NCI-H446 treated with DMSO at 0.1 percent for 48 hours (cell line): ENCODE measurements around the gene ABCA8.
"Not testable (repeated sequence)": the region's sequence is repeated elsewhere in the genome, so short reads cannot be mapped to it uniquely, and the experiment has no call there.

ENCODE experiments used
- DNase-seq: peaks from one replicate; lab custom pipeline; 2025; lab: John Stamatoyannopoulos, UW

ABCA8 gene, protein sequence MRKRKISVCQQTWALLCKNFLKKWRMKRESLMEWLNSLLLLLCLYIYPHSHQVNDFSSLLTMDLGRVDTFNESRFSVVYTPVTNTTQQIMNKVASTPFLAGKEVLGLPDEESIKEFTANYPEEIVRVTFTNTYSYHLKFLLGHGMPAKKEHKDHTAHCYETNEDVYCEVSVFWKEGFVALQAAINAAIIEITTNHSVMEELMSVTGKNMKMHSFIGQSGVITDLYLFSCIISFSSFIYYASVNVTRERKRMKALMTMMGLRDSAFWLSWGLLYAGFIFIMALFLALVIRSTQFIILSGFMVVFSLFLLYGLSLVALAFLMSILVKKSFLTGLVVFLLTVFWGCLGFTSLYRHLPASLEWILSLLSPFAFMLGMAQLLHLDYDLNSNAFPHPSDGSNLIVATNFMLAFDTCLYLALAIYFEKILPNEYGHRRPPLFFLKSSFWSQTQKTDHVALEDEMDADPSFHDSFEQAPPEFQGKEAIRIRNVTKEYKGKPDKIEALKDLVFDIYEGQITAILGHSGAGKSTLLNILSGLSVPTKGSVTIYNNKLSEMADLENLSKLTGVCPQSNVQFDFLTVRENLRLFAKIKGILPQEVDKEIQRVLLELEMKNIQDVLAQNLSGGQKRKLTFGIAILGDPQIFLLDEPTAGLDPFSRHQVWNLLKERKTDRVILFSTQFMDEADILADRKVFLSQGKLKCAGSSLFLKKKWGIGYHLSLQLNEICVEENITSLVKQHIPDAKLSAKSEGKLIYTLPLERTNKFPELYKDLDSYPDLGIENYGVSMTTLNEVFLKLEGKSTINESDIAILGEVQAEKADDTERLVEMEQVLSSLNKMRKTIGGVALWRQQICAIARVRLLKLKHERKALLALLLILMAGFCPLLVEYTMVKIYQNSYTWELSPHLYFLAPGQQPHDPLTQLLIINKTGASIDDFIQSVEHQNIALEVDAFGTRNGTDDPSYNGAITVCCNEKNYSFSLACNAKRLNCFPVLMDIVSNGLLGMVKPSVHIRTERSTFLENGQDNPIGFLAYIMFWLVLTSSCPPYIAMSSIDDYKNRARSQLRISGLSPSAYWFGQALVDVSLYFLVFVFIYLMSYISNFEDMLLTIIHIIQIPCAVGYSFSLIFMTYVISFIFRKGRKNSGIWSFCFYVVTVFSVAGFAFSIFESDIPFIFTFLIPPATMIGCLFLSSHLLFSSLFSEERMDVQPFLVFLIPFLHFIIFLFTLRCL (N-terminal part only)

DNA sequence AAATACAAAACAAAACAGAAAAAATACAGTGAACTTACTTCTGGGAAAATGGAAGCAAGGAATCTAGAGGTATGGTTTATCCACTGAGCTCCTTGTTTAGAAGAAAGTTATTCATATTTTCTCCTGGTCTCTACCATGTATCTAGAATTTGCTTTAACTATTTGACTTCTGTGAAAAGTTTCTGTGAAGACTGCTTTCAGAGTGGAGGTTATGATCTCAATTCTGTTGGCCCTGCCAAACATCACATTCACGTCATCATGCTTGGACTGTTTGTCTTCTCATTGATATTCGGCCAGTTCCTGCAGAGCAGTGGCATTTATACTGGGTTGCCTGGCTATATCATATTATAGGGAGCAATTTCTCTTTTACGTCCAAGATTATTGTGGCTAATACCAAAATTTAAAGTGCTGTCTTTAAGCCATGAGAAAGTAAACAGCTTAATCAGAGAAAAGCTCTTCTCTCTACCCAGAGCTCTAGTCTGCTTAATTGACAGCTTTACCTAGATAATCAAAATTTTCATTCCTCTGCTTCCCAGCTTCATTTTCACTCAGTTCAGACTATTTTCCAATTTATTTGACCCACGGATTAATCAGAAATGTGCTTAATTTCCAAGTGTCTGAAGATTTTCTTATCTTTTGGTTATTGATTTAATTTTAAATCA lies at the start of gene ABCA8:
Gene ABCA8 (minus strand): TSS at position 212 of the 661 bp plus-strand sequence. CDS start 13,358 bp downstream, outside the sequence.
- DNase-seq: peak; percentile 16

DNA sequence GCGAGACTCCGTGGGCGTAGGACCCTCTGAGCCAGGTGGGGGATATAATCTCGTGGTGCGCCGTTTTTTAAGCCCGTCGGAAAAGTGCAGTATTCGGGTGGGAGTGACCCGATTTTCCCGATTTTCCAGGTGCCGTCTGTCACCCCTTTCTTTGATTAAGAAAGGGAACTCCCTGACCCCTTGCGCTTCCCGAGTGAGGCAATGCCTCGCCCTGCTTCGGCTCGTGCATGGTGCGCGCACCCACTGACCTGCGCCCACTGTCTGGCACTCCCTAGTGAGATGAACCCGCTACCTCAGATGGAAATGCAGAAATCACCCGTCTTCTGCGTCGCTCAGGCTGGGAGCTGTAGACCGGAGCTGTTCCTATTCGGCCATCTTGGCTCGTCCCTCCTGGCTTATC lies 49.6 kb upstream of the ABCA8 start:
- not testable (repeated sequence) for DNase-seq

DNA sequence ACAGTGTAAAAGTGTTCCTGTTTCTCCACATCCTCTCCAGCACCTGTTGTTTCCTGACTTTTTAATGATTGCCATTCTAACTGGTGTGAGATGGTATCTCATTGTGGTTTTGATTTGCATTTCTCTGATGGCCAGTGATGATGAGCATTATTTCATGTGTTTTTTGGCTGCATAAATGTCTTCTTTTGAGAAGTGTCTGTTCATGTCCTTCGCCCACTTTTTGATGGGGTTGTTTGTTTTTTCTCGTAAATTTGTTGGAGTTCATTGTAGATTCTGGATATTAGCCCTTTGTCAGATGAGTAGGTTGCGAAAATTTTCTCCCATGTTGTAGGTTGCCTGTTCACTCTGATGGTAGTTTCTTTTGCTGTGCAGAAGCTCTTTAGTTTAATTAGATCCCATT lies 44.6 kb upstream of the ABCA8 start:
- DNase-seq: not testable (repeated sequence)

DNA sequence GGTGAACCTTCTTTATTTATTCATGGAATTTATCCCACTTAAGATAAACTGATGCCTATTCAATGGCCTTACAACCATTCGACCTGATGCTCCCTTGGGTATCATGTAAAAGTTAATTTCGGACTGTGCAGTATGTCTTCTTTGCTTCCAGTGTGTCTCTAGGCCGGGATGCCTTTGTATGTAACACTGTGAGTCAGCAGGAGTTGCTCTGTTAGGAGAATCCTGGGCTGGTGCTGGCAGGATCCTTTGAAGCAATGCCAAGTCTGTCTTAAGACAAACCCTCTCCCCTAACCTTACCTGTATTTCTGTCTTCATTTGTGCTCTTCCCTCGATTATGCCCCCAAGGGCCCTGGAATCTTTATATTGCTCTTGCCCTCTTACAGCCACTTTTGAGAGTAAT lies 37.9 kb upstream of the ABCA8 start:
- no peak for DNase-seq

DNA sequence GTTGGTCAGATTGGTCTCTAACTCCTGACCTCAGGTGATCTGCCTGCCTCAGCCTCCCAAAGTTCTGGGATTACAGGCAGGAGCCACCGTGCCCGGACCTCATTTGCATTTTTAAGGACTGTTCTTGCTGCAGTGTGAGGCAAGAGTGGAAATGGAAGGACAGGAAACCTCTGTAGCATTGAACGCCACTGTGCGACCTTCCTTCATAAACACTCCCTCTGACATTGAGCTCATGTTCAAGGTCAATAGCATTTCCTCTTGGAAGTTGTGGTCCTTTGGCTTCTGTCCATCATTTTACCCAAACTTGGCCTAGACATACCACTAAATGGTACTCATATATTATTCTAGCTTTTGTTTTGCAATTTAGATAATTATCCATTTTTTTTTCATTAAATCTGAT lies 32.8 kb upstream of the ABCA8 start:
- DNase-seq: no peak

DNA sequence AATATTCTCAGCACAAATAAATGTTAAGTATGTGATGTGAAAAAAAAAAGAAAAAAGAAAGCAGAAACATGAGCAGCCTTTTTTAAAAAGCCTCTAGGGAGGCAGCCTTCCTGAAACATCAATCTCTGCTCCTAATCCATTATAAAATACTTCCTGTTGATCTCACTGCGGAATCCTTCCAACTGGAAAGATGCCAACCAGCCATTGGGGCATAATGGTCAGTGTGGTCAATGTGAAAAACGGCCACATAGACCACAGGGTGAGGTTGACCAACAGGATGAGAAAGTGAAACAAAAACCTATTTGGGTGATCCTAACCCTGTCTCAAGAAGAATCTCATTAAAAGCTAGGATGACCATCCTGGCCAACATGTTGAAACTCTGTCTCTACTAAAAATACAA lies 26.1 kb upstream of the ABCA8 start:
- no peak for DNase-seq

DNA sequence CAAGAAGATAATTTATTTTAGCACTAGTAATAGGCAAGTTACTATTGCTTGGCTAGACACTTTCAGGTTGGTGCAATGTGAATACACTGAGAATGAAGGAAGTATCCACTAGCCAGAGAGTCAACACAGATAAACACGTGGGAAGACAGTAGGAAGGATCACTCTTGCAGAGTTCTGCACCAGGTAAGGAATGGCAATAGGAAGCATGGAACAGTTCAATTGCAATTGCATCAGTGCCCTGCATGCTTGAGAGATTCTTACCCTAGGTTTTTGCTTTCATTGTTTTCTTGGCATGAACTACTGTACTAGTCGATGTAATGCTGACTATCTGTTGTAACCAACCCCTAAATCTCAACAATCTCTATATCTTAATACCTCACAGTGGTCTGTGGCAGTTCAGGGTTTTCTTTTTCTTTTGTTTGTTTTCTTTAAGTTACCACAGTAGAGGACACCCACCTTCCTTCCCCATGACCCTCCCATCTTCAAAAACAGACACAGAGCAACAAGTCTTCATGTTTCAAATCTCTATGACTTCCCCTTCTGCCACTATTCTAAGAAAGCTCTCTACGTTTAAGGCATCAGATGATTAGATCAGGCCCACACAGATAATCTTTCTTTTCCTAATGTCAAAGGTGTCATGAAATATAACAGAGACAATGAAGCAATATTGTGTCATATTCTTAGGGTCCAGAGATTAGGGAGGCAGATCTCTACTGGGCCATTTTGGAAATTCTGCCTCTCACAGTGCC lies 18.1 kb upstream of the ABCA8 start:
- DNase-seq: no peak

DNA sequence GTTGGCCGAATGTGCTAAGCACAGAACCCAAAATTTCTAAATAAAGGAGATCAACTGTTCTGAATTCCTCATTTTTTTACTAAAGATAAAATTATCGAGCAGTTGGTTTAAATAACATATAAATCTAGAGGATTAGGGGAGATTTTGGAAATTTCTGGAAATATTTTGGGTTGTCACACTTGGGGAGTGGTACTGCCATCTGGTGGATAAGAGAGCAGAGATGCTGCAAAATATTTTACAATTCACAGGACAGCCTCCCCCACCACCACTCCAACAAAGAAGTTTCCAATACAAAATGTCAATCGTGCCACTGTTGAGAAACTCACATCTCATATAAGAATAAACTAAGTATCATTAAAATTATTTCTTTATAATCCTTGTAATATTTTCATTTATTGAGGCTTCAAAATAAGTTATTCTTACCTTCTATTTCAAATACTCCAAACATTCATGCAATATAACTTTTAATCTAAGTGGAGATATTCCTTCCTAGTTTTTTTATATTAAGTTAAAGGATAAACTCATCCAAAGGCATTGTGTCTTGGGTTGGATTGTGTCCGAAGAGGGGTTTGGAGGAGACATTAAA lies 17.0 kb upstream of the ABCA8 start:
- no peak for DNase-seq

DNA sequence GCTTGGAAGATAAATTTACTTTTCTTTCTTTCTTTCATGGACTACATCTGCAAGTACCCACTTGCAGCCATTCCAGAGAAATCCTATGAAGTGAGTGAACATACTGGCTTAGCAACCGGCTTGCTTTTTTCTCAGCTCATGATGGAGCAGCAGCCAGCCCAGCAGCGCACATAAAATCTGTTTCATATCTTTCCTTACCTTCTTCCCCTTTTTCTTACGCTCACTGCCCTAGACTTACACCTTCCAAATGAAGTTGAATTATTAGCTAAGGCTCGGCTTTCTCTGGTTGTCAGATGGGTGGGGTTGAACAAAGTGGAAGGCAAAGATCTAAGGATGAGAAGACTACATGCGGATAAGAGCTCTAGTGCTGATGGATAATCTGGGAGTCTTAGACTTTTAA lies 13.9 kb upstream of the ABCA8 start:
- no peak for DNase-seq

DNA sequence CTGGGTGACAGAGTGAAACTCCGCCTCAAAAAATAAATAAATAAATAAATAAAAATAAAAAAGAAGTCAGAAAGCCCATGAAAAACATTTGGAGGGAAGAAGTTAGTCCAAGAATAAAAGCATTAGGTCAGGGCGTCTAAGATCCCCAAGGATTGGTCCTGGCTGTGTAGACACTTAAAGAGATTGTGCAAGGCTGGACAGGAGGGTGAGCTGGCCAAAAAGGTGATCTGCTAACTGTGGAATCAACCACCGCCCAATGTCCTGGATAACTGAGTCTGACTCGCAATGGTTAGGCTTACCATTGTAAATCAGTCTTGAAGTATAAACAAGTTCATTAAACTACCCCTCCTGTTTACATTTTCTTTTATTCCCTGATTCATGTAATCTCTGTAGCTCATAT lies 8.8 kb upstream of the ABCA8 start:
- no peak for DNase-seq

DNA sequence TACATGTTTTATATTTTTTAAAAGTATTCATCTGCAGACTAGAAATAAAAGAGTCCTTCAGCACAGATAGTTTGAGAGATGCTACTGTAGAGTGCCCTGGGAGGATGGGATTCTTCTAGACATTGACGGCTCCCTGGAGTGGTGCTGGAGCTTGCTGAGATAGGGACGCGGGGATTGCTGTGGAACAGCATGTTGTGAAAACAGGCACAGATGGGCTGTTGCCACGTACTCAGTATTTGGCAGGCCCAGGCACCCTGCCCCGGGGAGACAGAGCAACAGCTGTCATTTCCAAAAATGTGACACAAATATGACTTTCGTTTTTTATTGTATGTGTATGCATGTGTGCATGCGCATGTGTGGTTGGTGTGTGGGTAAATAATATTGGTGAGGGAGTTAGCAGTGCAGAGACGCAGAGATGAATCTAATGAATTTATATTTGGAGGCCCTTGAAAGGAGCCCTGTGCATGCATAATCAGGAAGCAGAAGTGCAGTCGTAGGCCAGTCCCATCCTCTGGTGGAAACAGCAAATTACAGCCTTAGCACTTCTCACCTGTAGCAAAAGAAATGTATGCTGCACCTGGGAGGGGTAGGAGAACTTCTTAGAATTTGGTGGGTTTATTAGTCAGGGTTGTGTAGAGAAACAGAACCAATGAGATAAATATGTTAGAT lies 6.2 kb upstream of the ABCA8 start:
- peak; percentile 77 for DNase-seq

DNA sequence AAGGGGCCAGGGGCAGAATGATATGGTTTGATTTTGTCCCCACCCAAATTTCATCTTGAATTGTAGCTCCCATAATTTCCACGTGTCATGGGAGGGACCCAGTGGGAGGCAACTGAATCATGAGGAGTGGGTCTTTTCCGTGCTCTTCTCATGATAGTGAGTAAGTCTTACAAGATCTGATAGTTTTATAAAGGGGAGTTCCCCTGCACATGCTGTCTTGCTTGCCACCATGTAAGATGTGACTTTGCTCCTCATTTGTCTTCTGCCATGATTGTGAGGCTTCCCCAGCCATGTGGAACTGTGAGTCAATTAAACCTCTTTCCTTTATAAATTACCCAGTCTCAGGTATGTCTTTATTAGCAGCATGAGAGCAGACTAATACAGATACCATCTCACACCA lies 3.9 kb upstream of the ABCA8 start:
- not testable (repeated sequence) for DNase-seq

DNA sequence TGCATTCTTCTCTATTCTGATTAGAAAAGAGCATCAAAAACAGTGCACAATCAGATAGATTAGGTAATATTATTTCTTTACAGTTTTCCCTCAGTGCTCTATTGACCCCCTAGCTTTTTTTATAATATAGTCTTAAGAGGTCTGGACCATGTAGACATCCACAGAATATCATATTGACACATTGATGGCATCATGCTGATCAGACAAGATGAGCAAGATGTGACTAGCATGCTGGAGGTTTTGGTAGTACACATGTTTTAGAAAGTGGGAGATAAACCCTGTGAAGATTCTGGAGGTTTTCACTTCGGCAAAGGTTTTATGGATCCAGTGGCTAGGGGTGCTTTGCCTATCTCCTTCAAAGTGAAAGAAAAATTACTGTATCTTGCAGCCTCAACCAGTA lies 2.8 kb upstream of the ABCA8 start:
- DNase-seq: no peak

DNA sequence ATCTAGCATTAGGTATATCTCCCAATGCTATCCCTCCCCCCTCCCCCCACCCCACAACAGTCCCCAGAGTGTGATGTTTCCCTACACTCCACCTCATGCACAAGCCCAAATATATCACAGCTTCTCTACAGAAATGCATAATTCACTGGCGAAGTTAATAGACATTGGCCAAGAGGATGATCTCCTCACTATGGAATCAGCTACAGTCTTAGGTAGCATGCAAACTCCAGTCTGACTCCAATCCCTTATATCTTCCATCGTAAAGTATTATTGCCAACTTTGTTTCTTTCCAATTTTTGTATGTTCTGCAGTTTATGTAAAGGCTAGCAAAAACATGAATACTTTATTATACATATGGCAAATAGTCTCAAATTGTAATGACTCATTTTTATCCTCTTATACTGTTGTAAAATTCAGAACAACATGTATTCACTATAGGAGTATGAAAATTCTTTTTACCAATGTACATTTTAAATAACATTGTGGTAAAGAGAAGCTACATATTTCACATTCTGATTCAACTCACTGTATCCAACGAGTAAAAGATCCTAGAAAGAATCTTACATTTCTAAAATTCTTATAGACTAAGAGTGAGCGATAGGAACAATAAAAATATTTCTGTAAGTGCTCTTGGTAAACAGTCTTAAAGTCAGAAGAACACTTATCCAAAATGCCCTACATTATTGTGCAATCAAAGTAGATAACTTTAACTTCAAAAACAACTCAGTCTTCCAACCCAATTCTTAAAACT lies 871 bp downstream of the ABCA8 start:
- DNase-seq: no peak

DNA sequence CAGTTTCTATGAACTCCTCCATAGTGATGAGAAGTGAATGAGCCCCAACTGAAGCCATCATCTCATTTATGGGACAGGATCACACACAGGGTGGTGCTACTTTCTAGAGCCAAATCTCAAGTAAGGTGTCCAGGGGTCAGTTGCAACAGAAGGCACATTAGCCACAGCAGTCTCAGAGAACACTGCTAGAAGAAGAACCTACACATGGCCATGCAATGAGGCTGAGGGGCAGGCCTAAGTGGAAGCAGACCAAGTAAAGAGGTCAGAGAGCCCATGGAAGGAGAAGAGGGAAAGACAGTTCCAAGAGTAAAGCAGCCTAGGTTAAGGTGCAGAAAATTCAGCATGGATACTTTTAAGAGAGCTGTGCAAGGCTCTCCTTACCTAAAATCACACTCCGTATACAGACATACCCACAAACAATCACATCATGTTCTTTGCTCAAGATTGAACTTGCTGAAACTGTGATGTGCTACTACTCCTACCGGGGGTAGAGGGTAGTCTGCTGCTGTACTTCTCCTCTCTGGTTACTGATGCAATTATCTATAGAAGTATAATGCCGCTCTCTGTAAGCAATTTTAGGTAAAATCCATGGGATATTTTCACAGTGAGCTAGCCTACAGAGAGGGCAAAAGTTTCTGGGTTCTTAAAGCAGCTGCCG lies 1.7 kb downstream of the ABCA8 start:
- DNase-seq: no peak

DNA sequence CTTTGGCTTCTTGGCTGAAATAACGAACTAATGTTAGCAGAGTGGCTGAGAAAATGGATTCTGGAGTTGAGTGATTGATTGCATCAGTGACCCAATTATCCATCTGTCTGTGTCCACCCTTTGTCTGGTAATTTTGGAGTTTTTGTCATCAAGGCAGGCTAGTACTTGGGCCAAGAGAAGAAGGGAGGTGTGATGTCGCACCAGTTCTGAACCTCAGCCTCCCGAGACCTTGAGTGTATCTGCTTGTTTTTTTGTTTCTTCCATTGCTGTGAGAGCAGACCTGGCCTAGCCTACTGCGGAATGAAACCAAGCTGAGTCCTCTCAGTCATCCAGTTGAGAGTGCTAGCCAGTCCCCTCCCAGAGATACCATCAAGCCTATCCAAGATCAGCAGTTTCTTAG lies 4.5 kb downstream of the ABCA8 start:
- DNase-seq: no peak

DNA sequence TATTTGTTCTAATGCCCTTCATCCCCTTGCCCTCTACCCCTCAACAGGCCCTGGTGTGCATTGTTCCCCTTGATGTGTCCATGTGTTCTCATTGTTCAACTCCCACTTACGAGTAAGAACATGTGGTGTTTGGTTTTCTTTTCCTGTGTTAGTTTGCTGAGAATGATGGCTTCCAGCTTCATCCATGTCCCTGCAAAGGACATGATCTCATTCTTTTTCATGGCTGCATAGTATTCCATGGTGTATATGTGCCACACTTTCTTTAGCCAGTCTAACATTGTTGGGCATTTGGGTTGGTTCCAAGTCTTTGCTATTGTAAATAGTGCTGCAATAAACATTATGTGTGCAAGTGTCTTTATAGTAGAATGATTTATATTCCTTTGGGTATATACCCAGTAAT lies 7.3 kb downstream of the ABCA8 start:
- DNase-seq: not testable (repeated sequence)

DNA sequence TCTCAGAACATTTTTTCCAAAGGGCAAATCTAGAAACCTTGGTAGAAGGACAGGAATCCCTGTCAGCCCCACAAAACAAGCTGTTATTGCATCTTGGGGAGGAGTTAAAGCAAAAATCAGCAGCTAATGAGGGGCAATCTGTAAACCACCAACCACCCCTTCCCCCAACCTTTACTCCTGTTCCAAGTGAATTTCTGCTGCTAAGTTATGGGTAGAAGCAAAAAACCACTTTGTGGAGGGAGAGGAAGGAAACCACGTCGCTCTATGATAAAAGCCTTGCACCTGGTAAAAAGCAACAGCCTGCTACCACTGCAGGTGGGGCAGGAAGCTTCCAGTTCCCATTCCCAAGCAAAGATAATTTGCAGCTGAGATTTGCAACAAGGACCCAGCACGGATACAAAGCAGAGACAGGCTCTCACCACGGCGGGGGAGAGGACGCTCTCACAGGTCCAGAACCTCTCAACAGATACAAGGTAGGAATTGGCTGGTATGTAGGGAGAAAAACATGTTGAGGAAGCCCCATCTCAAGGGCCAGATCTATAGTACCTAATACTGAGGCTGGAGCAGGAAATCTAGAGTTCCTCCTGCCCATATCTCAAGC lies 10.7 kb downstream of the ABCA8 start:
- DNase-seq: no peak

DNA sequence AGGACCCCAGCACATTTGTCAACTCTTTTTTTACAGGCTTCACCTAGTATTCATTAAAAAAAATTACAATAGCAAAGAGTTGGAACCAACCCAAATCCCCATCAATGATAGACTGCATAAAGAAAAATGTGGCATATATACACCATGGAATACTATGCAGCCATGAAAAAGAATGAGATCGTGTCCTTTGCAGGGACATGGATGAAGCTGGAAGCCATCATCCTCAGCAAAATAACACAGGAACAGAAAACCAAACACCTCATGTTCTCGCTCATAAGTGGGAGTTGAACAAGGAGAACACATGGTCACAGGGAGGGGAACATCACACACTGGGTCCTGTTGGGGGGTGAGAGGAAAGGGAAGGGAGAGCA lies 11.4 kb downstream of the ABCA8 start:
- not testable (repeated sequence) for DNase-seq
